NK-92 (cell line): Measurements from ENCODE around the gene TRERF1.
"Not testable (repeated sequence)": the region's sequence is repeated elsewhere in the genome, so short reads cannot be mapped to it uniquely, and the experiment has no call there.

ENCODE experiments used
- DNase-seq: peaks from one replicate; lab custom pipeline; 2025; ENCODE audit not compliant: unreplicated experiment; lab: John Stamatoyannopoulos, UW

The TRERF1 gene

DNA sequence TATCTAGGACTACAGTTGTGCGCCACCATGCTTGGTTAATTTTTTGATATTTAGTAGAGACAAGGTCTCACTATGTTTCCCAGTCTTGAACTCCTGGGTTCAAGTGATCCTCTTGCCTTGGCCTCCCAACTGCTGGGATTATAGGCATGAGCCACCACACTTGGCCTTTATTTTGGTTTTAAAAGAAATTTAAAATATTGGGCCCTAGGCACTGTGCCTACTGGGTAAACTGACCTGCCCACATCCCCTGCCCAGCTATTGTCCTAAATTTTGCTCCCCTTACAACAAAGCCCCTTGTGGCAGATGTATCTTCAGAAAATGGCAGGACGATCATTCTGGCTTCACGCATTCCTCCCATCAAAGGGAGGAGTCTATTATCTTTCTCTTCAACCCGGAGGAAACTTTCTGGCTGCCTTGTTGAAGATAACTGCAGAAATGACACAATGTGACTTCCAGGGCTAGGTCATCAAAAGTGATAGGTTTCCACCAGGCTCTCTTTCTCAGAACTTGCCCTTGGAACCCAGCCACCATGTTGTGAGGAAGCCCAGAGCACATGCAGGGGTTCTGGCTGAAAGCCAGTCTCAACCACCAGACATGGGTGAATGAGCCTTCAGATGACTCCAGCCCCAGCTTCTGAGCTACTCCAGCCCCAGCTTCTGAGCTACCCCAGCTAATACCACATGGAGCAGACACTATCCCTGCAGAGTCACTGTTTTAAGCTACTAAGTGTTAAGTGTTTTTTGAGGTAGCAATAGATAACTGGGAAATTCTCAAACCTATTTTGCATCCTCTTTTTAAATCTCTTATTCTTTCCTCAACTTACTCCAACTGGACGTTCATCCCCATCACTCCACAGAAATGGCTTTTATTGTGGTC is 252.4 kb downstream of the TRERF1 start:
- DNase-seq: no peak

GRCh38 chr6:42197555-42198362 is 254.0 kb downstream of the TRERF1 start:
- no peak for DNase-seq

- no peak for DNase-seq
Observed at GRCh38 chr6:42195415-42195814, 256.3 kb downstream of the TRERF1 start.

- no peak for DNase-seq
Observed at GRCh38 chr6:42194056-42194455, 257.7 kb downstream of the TRERF1 start.

DNA sequence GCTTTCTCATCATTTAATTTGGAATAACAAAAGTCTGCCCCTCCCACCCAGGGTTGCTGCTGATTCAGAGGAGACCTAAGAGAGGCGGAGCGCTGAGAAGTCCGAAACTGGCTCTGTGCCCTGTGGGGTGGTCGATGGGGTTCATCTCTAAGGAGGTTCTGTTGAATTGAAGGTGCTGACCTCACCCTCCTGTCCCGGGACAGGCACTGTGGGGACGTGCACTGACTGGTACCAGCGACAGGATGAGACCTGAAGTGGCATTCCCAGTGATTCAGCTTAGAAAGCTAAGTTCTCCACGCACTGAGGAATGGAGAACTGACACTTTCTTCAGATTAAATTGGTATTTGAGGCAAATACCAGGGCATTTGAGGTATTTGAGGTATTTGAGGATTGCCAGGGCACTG is 258.2 kb downstream of the TRERF1 start:
- no peak for DNase-seq

GRCh38 chr6:42192385-42192784 is 259.3 kb downstream of the TRERF1 start:
- not testable (repeated sequence) for DNase-seq

DNA sequence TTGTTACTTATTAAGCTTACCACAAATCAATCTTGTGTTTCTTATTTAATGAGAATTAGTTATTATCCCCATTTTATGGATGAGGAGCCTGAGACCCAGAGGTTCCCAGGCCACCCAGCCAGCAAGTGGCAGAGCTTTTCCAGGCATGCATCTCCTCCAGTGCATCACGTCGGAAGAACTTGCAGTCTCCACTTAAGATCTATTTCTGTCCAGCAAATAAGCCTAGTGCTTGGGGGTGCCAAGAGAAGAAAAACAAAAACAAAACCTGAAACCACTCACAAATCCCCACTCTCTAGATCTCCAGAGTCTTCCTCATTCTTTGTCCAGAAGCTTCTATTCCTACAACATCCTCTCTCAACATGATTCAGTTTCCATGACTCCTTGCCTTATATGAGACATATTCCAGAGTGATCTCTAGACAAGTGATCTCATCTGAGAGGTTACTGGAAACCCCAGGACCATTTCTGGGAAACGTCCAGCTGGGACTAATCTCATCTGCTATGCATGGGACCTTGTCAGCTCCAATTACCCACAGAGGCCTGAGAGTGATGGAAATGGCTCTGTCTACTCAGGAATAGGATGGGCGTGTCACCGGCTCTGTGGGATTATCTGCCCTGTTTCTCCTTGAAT is 261.1 kb downstream of the TRERF1 start:
- DNase-seq: no peak

GRCh38 chr6:42188406-42188805 is 263.3 kb downstream of the TRERF1 start:
- no peak for DNase-seq

- no peak for DNase-seq
Observed at GRCh38 chr6:42185597-42185996, 266.1 kb downstream of the TRERF1 start.

DNA sequence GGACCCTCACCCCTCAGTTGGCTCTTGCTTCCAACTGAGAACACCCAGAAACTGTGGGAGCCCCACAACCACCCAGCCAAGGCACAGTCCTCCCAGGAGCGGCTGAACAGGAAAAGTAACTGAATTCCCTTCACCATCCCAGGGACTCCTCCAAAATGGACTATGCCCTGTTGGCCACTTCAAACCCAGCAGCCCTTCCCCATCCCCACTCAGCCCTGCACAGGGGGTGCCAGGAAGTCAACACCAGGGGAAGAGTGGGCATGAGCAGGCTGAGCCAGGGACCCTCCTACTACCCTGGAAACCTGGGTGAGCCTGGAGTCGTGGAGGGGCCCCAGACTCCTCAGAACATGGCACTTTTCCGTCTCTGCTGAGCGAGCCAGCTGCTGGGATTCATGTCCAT is 267.3 kb downstream of the TRERF1 start:
- DNase-seq: no peak

DNA sequence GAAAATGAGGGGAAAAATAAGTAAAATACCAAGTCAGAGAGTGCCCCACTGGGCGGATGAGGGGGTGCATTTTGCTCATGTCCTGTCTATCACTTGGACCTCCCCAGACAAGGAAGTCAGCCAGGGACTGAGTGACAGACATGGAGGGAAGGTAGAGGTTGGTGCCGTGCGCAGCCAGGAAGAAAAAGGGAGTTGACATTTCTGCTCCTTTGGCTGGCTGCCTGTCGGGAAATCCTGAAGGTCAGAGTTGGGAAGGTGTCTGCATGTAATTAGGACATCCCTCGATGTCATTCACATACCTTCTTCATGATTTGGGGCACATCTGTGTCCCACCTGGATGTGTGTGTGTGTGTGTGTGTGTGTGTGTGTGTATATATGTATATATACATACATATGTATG is 269.6 kb downstream of the TRERF1 start:
- DNase-seq: no peak

DNA sequence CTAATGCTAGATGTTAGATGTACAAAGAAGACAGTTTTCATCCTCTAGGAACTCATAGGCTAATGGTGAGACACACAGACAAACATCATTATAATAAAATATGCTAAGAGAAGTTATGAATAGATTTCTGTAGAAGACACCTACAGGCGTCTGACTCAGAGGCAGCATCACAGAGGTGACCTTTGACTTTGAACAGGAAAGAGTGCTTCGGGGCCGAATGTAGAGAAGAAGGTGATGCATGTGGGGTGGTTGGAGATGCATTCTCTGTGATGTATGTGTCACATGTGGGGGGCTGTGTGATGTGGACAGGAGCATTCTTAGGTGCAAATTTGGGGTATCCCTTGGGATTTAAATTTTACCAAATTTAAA is 271.8 kb downstream of the TRERF1 start:
- DNase-seq: no peak

- DNase-seq: no peak
Observed at GRCh38 chr6:42179261-42179944, 272.3 kb downstream of the TRERF1 start.

GRCh38 chr6:42177514-42178364 is 274.0 kb downstream of the TRERF1 start:
- DNase-seq: no peak

- DNase-seq: no peak
Observed at GRCh38 chr6:42176981-42177380, 274.7 kb downstream of the TRERF1 start.

GRCh38 chr6:42175860-42176259 is 275.9 kb downstream of the TRERF1 start:
- no peak for DNase-seq
